Astrocyte of the cerebellum (primary cell): Measurements from ENCODE around the gene CSRP3.

Experiments used
- DNase-seq: peaks from one replicate; pipeline ENCODE4 v3.0.0-alpha.2; 2011; ENCODE audit warnings: low read depth
- H3K4me3 ChIP-seq: 2 replicates; pipeline ENCODE4 v1.5.1; 2011; ENCODE audit warnings: mild to moderate bottlenecking, low read depth, low read length, moderate library complexity
- CTCF ChIP-seq: IDR thresholded peaks from 2 replicates; pipeline ENCODE4 v1.5.1; 2012; ENCODE audit warnings: low read length, low read depth, moderate library complexity, mild to moderate bottlenecking; ENCODE audit errors: missing control alignments
- in situ Hi-C: cut with HindIII; loops from 2 replicates; pipeline ENCODE4 v1.10.0; 2017; ENCODE audit warnings: low sequenced_read_pairs

CSRP3 gene

GRCh38 chr11:19191530-19192169 is 10.1 kb downstream of the CSRP3 start:
- no peak for TF ChIP-seq CTCF
- in situ Hi-C loops, result no loop called here
- no peak overlapping the region for H3K4me3 ChIP-seq
- DNase-seq, result no peak

- no peak overlapping the region for H3K4me3 ChIP-seq
- in situ Hi-C loops, result no loop called here
- no peak for TF ChIP-seq CTCF
- no peak for DNase-seq
These were observed 13.9 kb downstream of the CSRP3 start for GRCh38 chr11:19187833-19188258.

GRCh38 chr11:19187114-19187832 is 14.5 kb downstream of the CSRP3 start:
- DNase-seq, result no peak
- in situ Hi-C loops, result no loop called here
- H3K4me3 ChIP-seq, result no peak overlapping the region
- no peak for TF ChIP-seq CTCF

GRCh38 chr11:19185516-19186052 is 16.2 kb downstream of the CSRP3 start:
- no peak for DNase-seq
- no peak overlapping the region for H3K4me3 ChIP-seq
- in situ Hi-C loops, result no loop called here
- no peak for TF ChIP-seq CTCF

GRCh38 chr11:19185036-19185435 is 16.7 kb downstream of the CSRP3 start:
- TF ChIP-seq CTCF, result no peak
- no peak overlapping the region for H3K4me3 ChIP-seq
- DNase-seq, result no peak
- in situ Hi-C loops, result no loop called here

- DNase-seq, result no peak
- in situ Hi-C loops, result no loop called here
- no peak for TF ChIP-seq CTCF
- H3K4me3 ChIP-seq, result no peak overlapping the region
These were observed 18.1 kb downstream of the CSRP3 start for GRCh38 chr11:19183646-19184045.
